BE2C (cell line): ENCODE measurements around the gene WDR37.
"Not testable (repeated sequence)": the region's sequence is repeated elsewhere in the genome, so short reads cannot be mapped to it uniquely, and the experiment has no call there.

ENCODE experiments used
- DNase-seq: peaks from one replicate; pipeline ENCODE4 v3.0.0-alpha.2; 2020
- H3K27me3 ChIP-seq: fragments of 250-450 bp; sonication (Bioruptor Pico); 2 replicates; pipeline ENCODE4 v1.5.1; 2020; ENCODE audit warnings: mild to moderate bottlenecking
- H3K36me3 ChIP-seq: fragments of 250-450 bp; sonication (Bioruptor Pico); 2 replicates; pipeline ENCODE4 v1.5.1; 2020; ENCODE audit warnings: mild to moderate bottlenecking
- H3K4me1 ChIP-seq: fragments of 250-450 bp; sonication (Bioruptor Pico); 2 replicates; pipeline ENCODE4 v1.5.1; 2020
- H3K4me3 ChIP-seq: 2 replicates; pipeline ENCODE4 v1.5.1; 2011; ENCODE audit warnings: low read depth, low read length
- H3K9me3 ChIP-seq: fragments of 250-450 bp; sonication (Bioruptor Pico); 2 replicates; pipeline ENCODE4 v1.5.1; 2020
- TF ChIP-seq, protein P1 (sequence below): IDR thresholded peaks from 2 replicates; pipeline ENCODE4 v1.5.1; 2012; ENCODE audit warnings: mild to moderate bottlenecking, low read depth, low read length

Gene WDR37

DNA sequence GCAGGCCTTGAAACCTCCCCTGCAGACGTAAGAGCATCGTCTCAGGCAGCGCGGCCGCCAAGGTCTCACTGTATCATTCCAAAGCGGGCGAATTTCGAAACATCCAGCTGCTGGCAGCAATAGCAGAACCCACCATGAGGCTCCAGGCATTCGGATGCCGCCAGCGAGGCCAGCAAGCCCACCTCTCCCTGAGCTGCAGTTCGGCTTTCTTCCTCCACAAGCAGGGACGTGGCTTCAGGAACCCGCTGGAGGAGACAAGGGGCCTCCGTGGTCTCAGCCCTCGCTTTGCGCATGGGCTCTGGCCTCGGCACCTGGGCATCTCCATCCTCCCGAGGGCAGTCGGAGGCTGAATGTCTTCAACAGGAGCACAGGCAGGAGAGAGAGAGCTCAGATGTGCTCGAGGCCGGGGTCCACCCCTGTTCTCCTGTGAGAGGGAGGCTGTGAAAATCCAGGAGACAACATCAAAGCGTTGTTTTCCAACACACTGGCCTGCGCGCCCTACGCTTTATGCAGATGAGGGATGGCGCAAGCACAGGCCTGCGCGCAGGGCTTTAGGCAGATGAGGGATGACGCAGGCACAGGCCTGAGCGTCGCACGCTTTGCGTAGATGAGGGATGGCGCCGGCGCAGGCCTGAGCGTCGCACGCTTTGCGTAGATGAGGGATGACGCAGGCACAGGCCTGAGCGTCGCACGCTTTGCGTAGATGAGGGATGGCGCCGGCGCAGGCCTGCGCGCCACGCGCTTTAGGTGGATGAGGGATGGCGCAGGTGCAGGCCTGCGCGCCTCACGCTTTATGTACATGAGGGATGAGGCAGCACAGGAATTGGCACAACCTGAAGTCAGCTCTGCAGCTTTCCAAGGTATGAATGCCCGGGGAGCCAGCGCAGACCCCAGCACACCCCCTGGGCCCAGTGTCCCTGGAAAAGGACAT, 103.2 kb downstream of the WDR37 start:
- Histone ChIP-seq H3K9me3 (no peaks in the 10 kb centered on the region), H3K4me1 (no peaks in the 10 kb centered on the region), H3K36me3 (no peaks in the 10 kb centered on the region), H3K27me3 (no peaks in the 10 kb centered on the region), H3K4me3 (no peak overlapping the region)
- DNase-seq, result no peak
- TF ChIP-seq, protein P1, sequence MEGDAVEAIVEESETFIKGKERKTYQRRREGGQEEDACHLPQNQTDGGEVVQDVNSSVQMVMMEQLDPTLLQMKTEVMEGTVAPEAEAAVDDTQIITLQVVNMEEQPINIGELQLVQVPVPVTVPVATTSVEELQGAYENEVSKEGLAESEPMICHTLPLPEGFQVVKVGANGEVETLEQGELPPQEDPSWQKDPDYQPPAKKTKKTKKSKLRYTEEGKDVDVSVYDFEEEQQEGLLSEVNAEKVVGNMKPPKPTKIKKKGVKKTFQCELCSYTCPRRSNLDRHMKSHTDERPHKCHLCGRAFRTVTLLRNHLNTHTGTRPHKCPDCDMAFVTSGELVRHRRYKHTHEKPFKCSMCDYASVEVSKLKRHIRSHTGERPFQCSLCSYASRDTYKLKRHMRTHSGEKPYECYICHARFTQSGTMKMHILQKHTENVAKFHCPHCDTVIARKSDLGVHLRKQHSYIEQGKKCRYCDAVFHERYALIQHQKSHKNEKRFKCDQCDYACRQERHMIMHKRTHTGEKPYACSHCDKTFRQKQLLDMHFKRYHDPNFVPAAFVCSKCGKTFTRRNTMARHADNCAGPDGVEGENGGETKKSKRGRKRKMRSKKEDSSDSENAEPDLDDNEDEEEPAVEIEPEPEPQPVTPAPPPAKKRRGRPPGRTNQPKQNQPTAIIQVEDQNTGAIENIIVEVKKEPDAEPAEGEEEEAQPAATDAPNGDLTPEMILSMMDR, result no peak

DNA sequence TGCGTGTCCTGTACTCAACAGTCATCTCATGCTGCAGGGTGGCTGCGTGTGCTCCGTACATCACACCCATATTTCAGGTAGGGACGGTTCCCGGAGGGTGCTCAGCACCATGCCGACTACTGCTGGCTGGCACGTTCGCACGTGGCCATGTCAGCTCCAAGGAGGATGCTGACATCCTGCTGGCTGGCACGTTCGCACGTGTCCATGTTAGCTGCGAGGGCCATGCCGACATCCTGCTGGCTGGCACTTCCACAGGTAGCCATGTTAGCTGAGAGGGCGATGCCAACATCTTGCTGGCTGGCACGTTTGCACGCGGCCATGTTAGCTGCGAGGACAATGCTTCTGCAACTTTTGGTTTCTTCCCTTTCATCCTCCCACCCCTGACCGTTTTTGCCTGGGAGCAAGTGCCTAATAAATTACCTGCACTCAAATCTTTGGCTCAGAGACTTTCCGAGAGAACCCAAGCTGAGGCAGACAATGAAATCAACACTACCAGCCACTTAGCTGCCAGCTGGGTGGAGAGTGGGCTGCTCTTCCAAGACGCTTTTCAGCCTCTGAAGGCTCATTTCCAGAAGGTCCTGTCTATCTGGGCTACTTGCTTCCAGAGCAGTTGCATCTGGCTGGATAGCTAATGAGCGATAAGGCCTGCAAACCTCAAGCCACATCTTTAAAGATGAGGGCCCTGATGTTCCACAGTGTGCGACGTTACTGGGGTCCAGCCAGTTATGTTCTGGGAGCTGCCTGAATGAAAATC, 104.6 kb downstream of the WDR37 start:
- H3K36me3 ChIP-seq, result no peaks in the 10 kb centered on the region
- no peaks in the 10 kb centered on the region for H3K4me1 ChIP-seq
- TF ChIP-seq, protein P1, result no peak
- H3K4me3 ChIP-seq, result no peak overlapping the region
- no peak for DNase-seq
- no peaks in the 10 kb centered on the region for H3K9me3 ChIP-seq
- no peaks in the 10 kb centered on the region for H3K27me3 ChIP-seq

DNA sequence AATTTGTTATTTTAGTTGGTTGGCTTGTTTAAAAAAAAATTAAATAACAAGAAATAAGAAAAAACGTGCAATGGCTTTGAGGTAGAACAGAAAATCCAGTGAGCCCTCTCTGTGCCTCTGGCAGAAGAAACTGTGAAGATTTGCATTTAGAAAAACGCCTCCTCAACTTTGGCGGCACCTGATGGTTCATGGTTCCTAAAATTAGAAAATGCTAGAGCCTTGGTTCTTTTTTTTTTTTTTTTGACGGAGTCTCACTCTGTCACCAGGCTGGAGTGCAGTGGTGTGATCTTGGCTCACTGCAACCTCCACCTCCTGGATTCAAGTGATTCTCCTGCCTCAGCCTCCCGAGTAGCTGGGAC, 105.1 kb downstream of the WDR37 start:
- not testable (repeated sequence) for DNase-seq, H3K36me3 ChIP-seq, H3K4me3 ChIP-seq, H3K27me3 ChIP-seq, H3K4me1 ChIP-seq, H3K9me3 ChIP-seq

GRCh38 chr10:1162481-1163203, 106.5 kb downstream of the WDR37 start:
- Histone ChIP-seq H3K27me3 (no peaks in the 10 kb centered on the region), H3K36me3 (no peaks in the 10 kb centered on the region), H3K4me3 (no peak overlapping the region), H3K9me3 (no peaks in the 10 kb centered on the region), H3K4me1 (no peaks in the 10 kb centered on the region)
- DNase-seq, result no peak
- TF ChIP-seq, protein P1, result no peak

- TF ChIP-seq, protein P1, result no peak
- no peak for DNase-seq
- H3K27me3 ChIP-seq, result no peaks in the 10 kb centered on the region
These were observed 107.0 kb downstream of the WDR37 start for GRCh38 chr10:1163204-1163660.

GRCh38 chr10:1163831-1164230, 107.6 kb downstream of the WDR37 start:
- H3K9me3 ChIP-seq, result no peaks in the 10 kb centered on the region
- DNase-seq, result no peak
- no peaks in the 10 kb centered on the region for H3K36me3 ChIP-seq
- no peak overlapping the region for H3K4me3 ChIP-seq
- TF ChIP-seq, protein P1, result no peak
- no peaks in the 10 kb centered on the region for H3K4me1 ChIP-seq
- H3K27me3 ChIP-seq, result no peaks in the 10 kb centered on the region

More at GRCh38 chr10:1163204-1163660, 107.0 kb downstream of the WDR37 start:
- Histone ChIP-seq H3K4me1 (no peaks in the 10 kb centered on the region), H3K9me3 (no peaks in the 10 kb centered on the region), H3K36me3 (no peaks in the 10 kb centered on the region), H3K4me3 (no peak overlapping the region)
